Activated naive CD4-positive, alpha-beta T cell treated with anti-CD3 and anti-CD28 coated beads, Interleukin-2, amount 50 U/mL, for 24 hours (primary cell): ENCODE data around the gene NHEJ1.
A peak's percentile ranks its signal among the peaks of the same experiment; 100 is the strongest.
"Not testable (repeated sequence)": the region's sequence is repeated elsewhere in the genome, so short reads cannot be mapped to it uniquely, and the experiment has no call there.

Source experiments
- H3K27ac Mint-ChIP-seq: one replicate; pipeline ENCODE4 v1.8.0; 2021; ENCODE audit warnings: mild to moderate bottlenecking, mixed read lengths
- H3K27me3 Mint-ChIP-seq: one replicate; pipeline ENCODE4 v1.8.0; 2021; ENCODE audit warnings: mixed read lengths
- H3K36me3 Mint-ChIP-seq: one replicate; pipeline ENCODE4 v1.8.0; 2021; ENCODE audit warnings: mixed read lengths
- H3K4me1 Mint-ChIP-seq: one replicate; pipeline ENCODE4 v1.8.0; 2021; ENCODE audit warnings: mixed read lengths
- H3K4me3 Mint-ChIP-seq: one replicate; pipeline ENCODE4 v1.8.0; 2021; ENCODE audit warnings: mild to moderate bottlenecking, mixed read lengths
- H3K9me3 Mint-ChIP-seq: one replicate; pipeline ENCODE4 v1.8.0; 2021; ENCODE audit warnings: mixed read lengths

Gene NHEJ1

GRCh38 chr2:219160186-219161017, at the start of gene NHEJ1:
Gene NHEJ1, minus strand, starts transcription at chr2:219160815. Its CDS starts 2,453 bp downstream, at chr2:219158362.
- H3K9me3 Mint-ChIP-seq: no peaks in the 10 kb centered on the region
- H3K4me3 Mint-ChIP-seq: peak within 1 kb of the TSS; percentile 94
- H3K27me3 Mint-ChIP-seq: no peaks in the 10 kb centered on the region
- H3K36me3 Mint-ChIP-seq: peaks cover 2% of the 10 kb centered on the region
- peaks cover 25% of the 10 kb centered on the region for H3K4me1 Mint-ChIP-seq
- peak within 1 kb of the TSS; percentile 100 for H3K27ac Mint-ChIP-seq

GRCh38 chr2:219209236-219210195, 48.9 kb upstream of the NHEJ1 start:
- Mint-ChIP-seq H3K36me3 (peaks cover 5% of the 10 kb centered on the region), H3K27ac (peak overlapping the region; percentile 59), H3K27me3 (no peaks in the 10 kb centered on the region), H3K4me1 (peaks cover 42% of the 10 kb centered on the region), H3K4me3 (no peak overlapping the region), H3K9me3 (no peaks in the 10 kb centered on the region)

GRCh38 chr2:219207884-219208740, 47.5 kb upstream of the NHEJ1 start:
- Mint-ChIP-seq H3K4me3 (peak overlapping the region; percentile 68), H3K36me3 (peaks cover 5% of the 10 kb centered on the region), H3K27ac (peak overlapping the region; percentile 41), H3K9me3 (no peaks in the 10 kb centered on the region), H3K27me3 (no peaks in the 10 kb centered on the region), H3K4me1 (peaks cover 42% of the 10 kb centered on the region)

GRCh38 chr2:219207134-219207883, 46.7 kb upstream of the NHEJ1 start:
- peak overlapping the region; percentile 51 for H3K27ac Mint-ChIP-seq
- H3K4me1 Mint-ChIP-seq: peaks cover 42% of the 10 kb centered on the region
- H3K27me3 Mint-ChIP-seq: no peaks in the 10 kb centered on the region
- H3K4me3 Mint-ChIP-seq: peak overlapping the region; percentile 77
- H3K36me3 Mint-ChIP-seq: peaks cover 5% of the 10 kb centered on the region
- no peaks in the 10 kb centered on the region for H3K9me3 Mint-ChIP-seq

- Mint-ChIP-seq H3K27ac (peak within 1 kb of the TSS; percentile 96), H3K4me1 (peaks cover 42% of the 10 kb centered on the region), H3K36me3 (peaks cover 3% of the 10 kb centered on the region), H3K4me3 (peak within 1 kb of the TSS; percentile 90), H3K27me3 (no peaks in the 10 kb centered on the region), H3K9me3 (no peaks in the 10 kb centered on the region)
These were observed 45.9 kb upstream of the NHEJ1 start, which contains the start of gene ZFAND2B for GRCh38 chr2:219206328-219207133. Gene ZFAND2B, plus strand, starts transcription at chr2:219206782. Its CDS starts 206 bp downstream, at chr2:219206988.

GRCh38 chr2:219205981-219206327, 45.3 kb upstream of the NHEJ1 start:
- no peaks in the 10 kb centered on the region for H3K9me3 Mint-ChIP-seq
- H3K27me3 Mint-ChIP-seq: no peaks in the 10 kb centered on the region
- peaks cover 36% of the 10 kb centered on the region for H3K4me1 Mint-ChIP-seq
- peaks cover 3% of the 10 kb centered on the region for H3K36me3 Mint-ChIP-seq
- H3K4me3 Mint-ChIP-seq: peak overlapping the region; percentile 90
- H3K27ac Mint-ChIP-seq: peak overlapping the region; percentile 96

GRCh38 chr2:219205165-219205538, 44.5 kb upstream of the NHEJ1 start:
- Mint-ChIP-seq H3K9me3 (no peaks in the 10 kb centered on the region), H3K36me3 (peaks cover 3% of the 10 kb centered on the region), H3K4me3 (no peak overlapping the region), H3K27ac (peak overlapping the region; percentile 35), H3K27me3 (no peaks in the 10 kb centered on the region), H3K4me1 (peaks cover 37% of the 10 kb centered on the region)

GRCh38 chr2:219204425-219205164, 44.0 kb upstream of the NHEJ1 start:
- Mint-ChIP-seq H3K27me3 (no peaks in the 10 kb centered on the region), H3K36me3 (peaks cover 3% of the 10 kb centered on the region), H3K4me1 (peaks cover 33% of the 10 kb centered on the region), H3K9me3 (no peaks in the 10 kb centered on the region), H3K4me3 (no peak overlapping the region), H3K27ac (no peak overlapping the region)

GRCh38 chr2:219201331-219201730, 40.7 kb upstream of the NHEJ1 start:
- H3K4me3 Mint-ChIP-seq, H3K36me3 Mint-ChIP-seq, H3K9me3 Mint-ChIP-seq, H3K27ac Mint-ChIP-seq, H3K27me3 Mint-ChIP-seq: not testable (repeated sequence)
- peaks cover 15% of the 10 kb centered on the region for H3K4me1 Mint-ChIP-seq

- not testable (repeated sequence) for H3K36me3 Mint-ChIP-seq, H3K27me3 Mint-ChIP-seq, H3K9me3 Mint-ChIP-seq
- H3K4me1 Mint-ChIP-seq: peaks cover 11% of the 10 kb centered on the region
- H3K4me3 Mint-ChIP-seq: peak overlapping the region; percentile 82
- peak overlapping the region; percentile 79 for H3K27ac Mint-ChIP-seq
These were observed 40.1 kb upstream of the NHEJ1 start for GRCh38 chr2:219200502-219201326.

GRCh38 chr2:219199470-219200211, 39.0 kb upstream of the NHEJ1 start:
- H3K27me3 Mint-ChIP-seq: no peaks in the 10 kb centered on the region
- H3K9me3 Mint-ChIP-seq: no peaks in the 10 kb centered on the region
- no peak overlapping the region for H3K27ac Mint-ChIP-seq
- no peaks in the 10 kb centered on the region for H3K36me3 Mint-ChIP-seq
- H3K4me1 Mint-ChIP-seq: peaks cover 11% of the 10 kb centered on the region
- no peak overlapping the region for H3K4me3 Mint-ChIP-seq

GRCh38 chr2:219198974-219199373, 38.4 kb upstream of the NHEJ1 start:
- H3K4me3 Mint-ChIP-seq: no peak overlapping the region
- H3K9me3 Mint-ChIP-seq: no peaks in the 10 kb centered on the region
- no peaks in the 10 kb centered on the region for H3K27me3 Mint-ChIP-seq
- no peak overlapping the region for H3K27ac Mint-ChIP-seq
- H3K36me3 Mint-ChIP-seq: no peaks in the 10 kb centered on the region
- peaks cover 11% of the 10 kb centered on the region for H3K4me1 Mint-ChIP-seq
